Liver (tissue), 9 donors: ENCODE data around the gene CCNG1. TPM values are rescaled to one million over a fixed set of nuclear protein-coding genes. Genes with fewer than 3 reads are reported as not detected.

Experiments
- DNase-seq: peaks from one replicate; pipeline ENCODE4 v3.0.0-alpha.2; 2017; ENCODE audit warnings: low spot score
- H3K27ac ChIP-seq, 2 donors: one replicate each; pipeline ENCODE4 v1.7.0; 2013; ENCODE audit warnings: inconsistent platforms in 2 of 2, low read length in 2 of 2, control low read depth in 1 of 2, low read depth in 1 of 2, mild to moderate bottlenecking in 1 of 2
- H3K27me3 ChIP-seq, 4 donors: one replicate each; pipeline versions ENCODE4 v1.6.1 to v1.7.0; 2013; ENCODE audit warnings: low read length in 3 of 4, inconsistent platforms in 1 of 4, mild to moderate bottlenecking in 1 of 4, moderate library complexity in 1 of 4; ENCODE audit not compliant: control insufficient read depth in 4 of 4, insufficient read depth in 4 of 4
- H3K36me3 ChIP-seq, 4 donors: one replicate each; pipeline versions ENCODE4 v1.6.1 to v1.7.0; 2013; ENCODE audit warnings: low read length in 3 of 4, mild to moderate bottlenecking in 3 of 4, low read depth in 1 of 4, moderate library complexity in 1 of 4; ENCODE audit not compliant: control insufficient read depth in 4 of 4, insufficient read depth in 3 of 4
- H3K4me1 ChIP-seq, 4 donors: one replicate each; pipeline versions ENCODE4 v1.6.1 to v1.7.0; 2013; ENCODE audit warnings: low read length in 3 of 4, mild to moderate bottlenecking in 3 of 4, moderate library complexity in 1 of 4; ENCODE audit not compliant: control insufficient read depth in 4 of 4, insufficient read depth in 4 of 4
- H3K4me3 ChIP-seq, 3 donors: one replicate each; pipeline versions ENCODE4 v1.6.1 to v1.7.0; 2013; ENCODE audit warnings: low read length in 3 of 3, control low read depth in 1 of 3, low read depth in 1 of 3, mild to moderate bottlenecking in 1 of 3
- H3K9ac ChIP-seq, 2 donors: one replicate each; pipeline ENCODE4 v1.7.0; 2013; ENCODE audit warnings: low read length in 2 of 2, mild to moderate bottlenecking in 2 of 2, moderate library complexity in 2 of 2, control low read depth in 1 of 2, low read depth in 1 of 2
- H3K9me3 ChIP-seq, 4 donors: one replicate each; pipeline versions ENCODE4 v1.6.1 to v1.7.0; 2013; ENCODE audit warnings: low read length in 3 of 4; ENCODE audit not compliant: control insufficient read depth in 4 of 4
- CTCF ChIP-seq: fragments of 150-350 bp; IDR thresholded peaks from 2 replicates; pipeline ENCODE4 v1.5.1; 2017; ENCODE audit warnings: improper control_type of control experiment, low read depth, low read length; ENCODE audit not compliant: missing input control
- EGR1 ChIP-seq, 2 donors: IDR thresholded peaks; 2 replicates each; pipeline ENCODE4 v1.6.1; 2016 to 2018; ENCODE audit warnings: antibody characterized with exemption in 2 of 2, low read depth in 2 of 2
- FOXA1 ChIP-seq: IDR thresholded peaks from 2 replicates; pipeline ENCODE4 v1.6.1; 2016; ENCODE audit warnings: antibody characterized with exemption
- FOXA2 ChIP-seq: IDR thresholded peaks from 2 replicates; pipeline ENCODE4 v1.6.1; 2016; ENCODE audit warnings: antibody characterized with exemption
- GABPA ChIP-seq, 2 donors: IDR thresholded peaks in 1 of 2; conservative IDR thresholded peaks in 1 of 2; 2 replicates each; pipeline ENCODE4 v1.6.1; 2016; ENCODE audit warnings: antibody characterized with exemption in 2 of 2, mild to moderate bottlenecking in 1 of 2, moderate library complexity in 1 of 2
- HNF4A ChIP-seq, 2 donors: conservative IDR thresholded peaks; 2 replicates each; pipeline ENCODE4 v1.6.1; 2016; ENCODE audit warnings: antibody characterized with exemption in 2 of 2, mild to moderate bottlenecking in 2 of 2
- HNF4G ChIP-seq: IDR thresholded peaks from 2 replicates; pipeline ENCODE4 v1.6.1; 2016; ENCODE audit warnings: antibody characterized with exemption
- JUND ChIP-seq, 2 donors: IDR thresholded peaks; 2 replicates each; pipeline ENCODE4 v1.6.1; 2016; ENCODE audit warnings: antibody characterized with exemption in 2 of 2
- NR2F2 ChIP-seq: IDR thresholded peaks from 2 replicates; pipeline ENCODE4 v1.6.1; 2016; ENCODE audit warnings: antibody characterized with exemption
- RAD21 ChIP-seq, 2 donors: IDR thresholded peaks; 2 replicates each; pipeline ENCODE4 v1.6.1; 2016; ENCODE audit warnings: antibody characterized with exemption in 2 of 2, mild to moderate bottlenecking in 2 of 2
- RXRA ChIP-seq, 2 donors: IDR thresholded peaks; 2 replicates each; pipeline ENCODE4 v1.6.1; 2017 to 2018; ENCODE audit warnings: antibody characterized with exemption in 2 of 2, mild to moderate bottlenecking in 1 of 2
- SP1 ChIP-seq: IDR thresholded peaks from 2 replicates; pipeline ENCODE4 v1.6.1; 2018; ENCODE audit warnings: antibody characterized with exemption, mild to moderate bottlenecking
- TAF1 ChIP-seq: conservative IDR thresholded peaks from 2 replicates; pipeline ENCODE4 v1.6.1; 2016; ENCODE audit warnings: antibody characterized with exemption, mild to moderate bottlenecking
- YY1 ChIP-seq: IDR thresholded peaks from 2 replicates; pipeline ENCODE4 v1.6.1; 2016; ENCODE audit warnings: antibody characterized with exemption, mild to moderate bottlenecking
- ZBTB33 ChIP-seq: IDR thresholded peaks from 2 replicates; pipeline ENCODE4 v1.6.1; 2016; ENCODE audit warnings: antibody characterized with exemption
- WGBS: extraction: QIAGEN DNeasy Blood & Tissue Kit; methylation state at CpG from one replicate; pipeline ENCODE4 v1.1.7; 2013; 5-methylcytosine and 5-hydroxymethylcytosine counted together
- polyA plus RNA-seq, 2 donors: library from polyadenylated mRNA; stranded (reverse) in 1 of 2; unstranded in 1 of 2; fragments of 200-250 nt in 1 of 2; fragments of >200 nt in 1 of 2; fragmentation: Nextera tagmentation in 1 of 2; extraction: Ambion mirVana in 1 of 2; gene quantifications; one replicate each; pipeline versions ENCODE4 v1.2.1 to v1.2.3, GENCODE V29; 2013 to 2015
- total RNA-seq, 2 donors: library from RNA; depleted of rRNA; stranded (reverse); fragments of >200 nt; gene quantifications; one replicate each; pipeline ENCODE4 v1.2.3, GENCODE V29; 2014
- TF ChIP-seq, protein P1 (sequence below): IDR thresholded peaks from 2 replicates; pipeline ENCODE4 v1.6.1; 2016; ENCODE audit warnings: antibody characterized with exemption
- TF ChIP-seq, protein P2 (sequence below): IDR thresholded peaks from 2 replicates; pipeline ENCODE4 v1.6.1; 2016; ENCODE audit warnings: antibody characterized with exemption
- TF ChIP-seq, protein P3 (sequence below): IDR thresholded peaks from 2 replicates; pipeline ENCODE4 v1.6.1; 2016; ENCODE audit warnings: antibody characterized with exemption, mild to moderate bottlenecking
- donor health status: healthy.
- donor health status: healthy.
- donor health status: healthy.
- donor health status: healthy.
- donor health status: healthy.

Gene CCNG1
- total and polyA plus RNA-seq, 4 donors = 30.9 to 93.7 (median 74.1) TPM

DNA sequence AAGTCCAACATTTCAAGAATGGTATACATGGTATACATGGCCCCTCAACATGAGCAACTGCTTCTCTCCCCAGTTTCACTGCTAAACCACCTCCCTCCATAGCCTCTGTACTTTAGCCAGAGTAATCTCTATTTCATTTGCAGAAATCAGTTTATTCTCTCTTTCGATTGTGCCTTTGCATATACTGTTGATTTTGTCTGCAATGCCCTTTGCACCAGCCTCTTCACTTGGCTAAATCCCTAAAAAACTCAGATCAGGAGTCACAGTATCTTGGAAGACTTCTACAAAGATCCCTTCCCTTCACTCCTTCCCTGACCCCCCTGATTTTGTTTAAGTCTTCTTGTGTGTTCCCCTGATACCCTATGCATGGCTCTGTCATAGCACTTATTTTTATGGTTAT is 4.9 kb upstream of the CCNG1 start (continued):
- TF ChIP-seq, protein P1, sequence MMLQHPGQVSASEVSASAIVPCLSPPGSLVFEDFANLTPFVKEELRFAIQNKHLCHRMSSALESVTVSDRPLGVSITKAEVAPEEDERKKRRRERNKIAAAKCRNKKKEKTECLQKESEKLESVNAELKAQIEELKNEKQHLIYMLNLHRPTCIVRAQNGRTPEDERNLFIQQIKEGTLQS = no peak
- TF ChIP-seq HNF4A (conservative IDR thresholded peaks at IDR 0.05) (peak; percentile 76 to 81), EGR1 (IDR thresholded peaks at IDR 0.05; ENCODE audit: low read depth in 2 of 2) (no peak), RAD21 (IDR thresholded peaks at IDR 0.05) (peak in 1 of 2 donors; percentile 2), FOXA1 (peak; percentile 51), SP1 (peak; percentile 76)

GRCh38 chr5:163433271-163433670 is 4.1 kb upstream of the CCNG1 start:
- peak overlapping the region; percentile 67 to 68 for H3K27ac ChIP-seq

More at GRCh38 chr5:163433271-163433670, 4.1 kb upstream of the CCNG1 start:
- WGBS = 22% methylated on average over 5 of the region's 5 CpGs
- Histone ChIP-seq H3K4me3 (no peak overlapping the region), H3K36me3 (no peaks in the 10 kb centered on the region), H3K4me1 (peaks cover 1 to 42% (median 20%) of the 10 kb centered on the region in 4 donors), H3K9me3 (no peaks in the 10 kb centered on the region), H3K27me3 (no peaks in the 10 kb centered on the region), H3K9ac (no peak overlapping the region)
- DNase-seq = no peak
- TF ChIP-seq EGR1 (IDR thresholded peaks at IDR 0.05; ENCODE audit: low read depth in 2 of 2) = no peak
- no peak for TF ChIP-seq FOXA1
- TF ChIP-seq SP1 = peak; percentile 45
- TF ChIP-seq FOXA2 = no peak
- TF ChIP-seq TAF1 = no peak
- no peak for TF ChIP-seq ZBTB33
- peak; percentile 42 to 46 for TF ChIP-seq HNF4A (conservative IDR thresholded peaks at IDR 0.05)
- peak; percentile 54 to 65 for TF ChIP-seq RXRA (IDR thresholded peaks at IDR 0.05)
- TF ChIP-seq GABPA (IDR thresholded peaks at IDR 0.05 in 1 of 2, conservative IDR thresholded peaks at IDR 0.05 in 1 of 2) = no peak
- TF ChIP-seq, protein P1 = no peak
- TF ChIP-seq, protein P2, sequence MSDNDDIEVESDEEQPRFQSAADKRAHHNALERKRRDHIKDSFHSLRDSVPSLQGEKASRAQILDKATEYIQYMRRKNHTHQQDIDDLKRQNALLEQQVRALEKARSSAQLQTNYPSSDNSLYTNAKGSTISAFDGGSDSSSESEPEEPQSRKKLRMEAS = peak; percentile 27
- TF ChIP-seq RAD21 (IDR thresholded peaks at IDR 0.05) = no peak
- TF ChIP-seq NR2F2 = no peak
- TF ChIP-seq, protein P3, sequence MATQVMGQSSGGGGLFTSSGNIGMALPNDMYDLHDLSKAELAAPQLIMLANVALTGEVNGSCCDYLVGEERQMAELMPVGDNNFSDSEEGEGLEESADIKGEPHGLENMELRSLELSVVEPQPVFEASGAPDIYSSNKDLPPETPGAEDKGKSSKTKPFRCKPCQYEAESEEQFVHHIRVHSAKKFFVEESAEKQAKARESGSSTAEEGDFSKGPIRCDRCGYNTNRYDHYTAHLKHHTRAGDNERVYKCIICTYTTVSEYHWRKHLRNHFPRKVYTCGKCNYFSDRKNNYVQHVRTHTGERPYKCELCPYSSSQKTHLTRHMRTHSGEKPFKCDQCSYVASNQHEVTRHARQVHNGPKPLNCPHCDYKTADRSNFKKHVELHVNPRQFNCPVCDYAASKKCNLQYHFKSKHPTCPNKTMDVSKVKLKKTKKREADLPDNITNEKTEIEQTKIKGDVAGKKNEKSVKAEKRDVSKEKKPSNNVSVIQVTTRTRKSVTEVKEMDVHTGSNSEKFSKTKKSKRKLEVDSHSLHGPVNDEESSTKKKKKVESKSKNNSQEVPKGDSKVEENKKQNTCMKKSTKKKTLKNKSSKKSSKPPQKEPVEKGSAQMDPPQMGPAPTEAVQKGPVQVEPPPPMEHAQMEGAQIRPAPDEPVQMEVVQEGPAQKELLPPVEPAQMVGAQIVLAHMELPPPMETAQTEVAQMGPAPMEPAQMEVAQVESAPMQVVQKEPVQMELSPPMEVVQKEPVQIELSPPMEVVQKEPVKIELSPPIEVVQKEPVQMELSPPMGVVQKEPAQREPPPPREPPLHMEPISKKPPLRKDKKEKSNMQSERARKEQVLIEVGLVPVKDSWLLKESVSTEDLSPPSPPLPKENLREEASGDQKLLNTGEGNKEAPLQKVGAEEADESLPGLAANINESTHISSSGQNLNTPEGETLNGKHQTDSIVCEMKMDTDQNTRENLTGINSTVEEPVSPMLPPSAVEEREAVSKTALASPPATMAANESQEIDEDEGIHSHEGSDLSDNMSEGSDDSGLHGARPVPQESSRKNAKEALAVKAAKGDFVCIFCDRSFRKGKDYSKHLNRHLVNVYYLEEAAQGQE = peak; percentile 25
- TF ChIP-seq YY1 = peak; percentile 12
- TF ChIP-seq CTCF = no peak
- TF ChIP-seq HNF4G = no peak
- peak in 1 of 2 donors; percentile 30 for TF ChIP-seq JUND (IDR thresholded peaks at IDR 0.05)
